ENCODE data around the gene CAMK1D. TPM values are rescaled to one million over a fixed set of nuclear protein-coding genes. Genes with fewer than 3 reads are reported as not detected.

The CAMK1D gene
- total and polyA plus RNA-seq, 2 of the 4 experiments (the other 2 are of a cell fraction): 5.0 to 5.3 TPM

GRCh38 chr10:12819656-12820055 is 470.3 kb downstream of the CAMK1D start:
- H2AK9ac ChIP-seq (replicated peaks; ENCODE audit: low read depth, low read length, poor library complexity): no peak overlapping the region
- no peak overlapping the region for H3K27ac ChIP-seq (ENCODE audit: insufficient read depth, low read length)
- TF ChIP-seq, protein P1, sequence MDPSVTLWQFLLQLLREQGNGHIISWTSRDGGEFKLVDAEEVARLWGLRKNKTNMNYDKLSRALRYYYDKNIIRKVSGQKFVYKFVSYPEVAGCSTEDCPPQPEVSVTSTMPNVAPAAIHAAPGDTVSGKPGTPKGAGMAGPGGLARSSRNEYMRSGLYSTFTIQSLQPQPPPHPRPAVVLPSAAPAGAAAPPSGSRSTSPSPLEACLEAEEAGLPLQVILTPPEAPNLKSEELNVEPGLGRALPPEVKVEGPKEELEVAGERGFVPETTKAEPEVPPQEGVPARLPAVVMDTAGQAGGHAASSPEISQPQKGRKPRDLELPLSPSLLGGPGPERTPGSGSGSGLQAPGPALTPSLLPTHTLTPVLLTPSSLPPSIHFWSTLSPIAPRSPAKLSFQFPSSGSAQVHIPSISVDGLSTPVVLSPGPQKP (IDR thresholded peaks at IDR 0.05; ENCODE audit: borderline replicate concordance, low read depth, low read length): no peak
- TF ChIP-seq MAZ (IDR thresholded peaks at IDR 0.05; ENCODE audit: borderline replicate concordance, low read depth, low read length) (no peak), RFX5 (IDR thresholded peaks at IDR 0.05; ENCODE audit: low read depth, low read length) (no peak), NFE2L2 (IDR thresholded peaks at IDR 0.05; ENCODE audit: low read depth, low read length) (no peak), CHD1 (IDR thresholded peaks at IDR 0.05; ENCODE audit: low read depth, low read length) (no peak), CTCF (conservative IDR thresholded peaks at IDR 0.05; ENCODE audit: low read depth, low read length) (no peak), BHLHE40 (IDR thresholded peaks at IDR 0.05; ENCODE audit: low read depth, low read length) (no peak), RAD21 (IDR thresholded peaks at IDR 0.05; ENCODE audit: low read length) (no peak), MAFK (IDR thresholded peaks at IDR 0.05; ENCODE audit: low read depth, low read length) (no peak)
- no peaks in the 10 kb centered on the region for H3K9me1 ChIP-seq (ENCODE audit: insufficient read depth, low read length)
- in situ Hi-C loops (cut with MboI; ENCODE audit: low sequenced_read_pairs): no loop called here
- H3K23ac ChIP-seq (ENCODE audit: low read depth, low read length): no peak overlapping the region
- no peaks in the 10 kb centered on the region for H3K79me1 ChIP-seq (ENCODE audit: low read depth in 1 of 2, low read length in 2 of 2)
- H3K27me3 ChIP-seq (ENCODE audit: control insufficient read depth, insufficient read depth, low read length): no peaks in the 10 kb centered on the region; the same call in 1 of the 2 replicates
- no peak for DNase-seq
- POLR2A ChIA-PET (ENCODE audit: unreplicated experiment): no interaction called here
- H2BK5ac ChIP-seq (ENCODE audit: low read depth, low read length, poor library complexity, severe bottlenecking): no peak overlapping the region
- H2AFZ ChIP-seq (replicated peaks; ENCODE audit: low read length, poor library complexity): no peak overlapping the region
- no peak overlapping the region for H4K8ac ChIP-seq (ENCODE audit: low read depth in 2 of 2, low read length in 2 of 2)
- no peak overlapping the region for H3K14ac ChIP-seq (replicated peaks; ENCODE audit: low read depth, low read length)
- no peak for ATAC-seq (ENCODE audit: low read depth)
- no peak overlapping the region for H2AK5ac ChIP-seq (ENCODE audit: low read depth, low read length)
- peaks cover 4% of the 10 kb centered on the region; the same call in 1 of the 2 replicates for H3K4me1 ChIP-seq (ENCODE audit: control insufficient read depth, insufficient read depth, low read length)
- H4K5ac ChIP-seq (ENCODE audit: low read depth, low read length): no peak overlapping the region
- CTCF ChIA-PET: no interaction called here
- BruUV-seq (replicated peaks): no TSS peak
- H4K91ac ChIP-seq (ENCODE audit: insufficient read depth, low read depth, low read length): no peak overlapping the region
- no peaks in the 10 kb centered on the region for H4K20me1 ChIP-seq (ENCODE audit: insufficient read depth, low read length)
- no peaks in the 10 kb centered on the region for H3K36me3 ChIP-seq (ENCODE audit: control insufficient read depth, insufficient read depth, low read length)
- WGBS, 2 experiments (ENCODE audit: extremely low coverage in 2 of 2, insufficient read length in 1 of 2): 98% methylated on average over 8 of the region's 10 CpGs; no CpG with 5 or more reads in 1 of the 2 experiments
- H3K4ac ChIP-seq (ENCODE audit: low read depth, low read length): no peak overlapping the region
- intact Hi-C loops (cut with micrococcal nuclease): no loop called here
- H3K18ac ChIP-seq (ENCODE audit: low read depth, low read length): no peak overlapping the region
- no peaks in the 10 kb centered on the region for H3K9me3 ChIP-seq (ENCODE audit: control insufficient read depth, insufficient read depth, low read length)
- H3K4me3 ChIP-seq (ENCODE audit: insufficient read depth, low read depth, low read length): no peak overlapping the region
- H2BK20ac ChIP-seq (ENCODE audit: low read depth, low read length): no peak overlapping the region
- no peak overlapping the region for H3K9ac ChIP-seq (ENCODE audit: low read depth, low read length)
- no peak overlapping the region for H2BK15ac ChIP-seq (ENCODE audit: low read depth, low read length)
- dilution Hi-C loops (cut with HindIII; ENCODE audit: low sequenced_read_pairs, unreplicated experiment): no loop called here
- H3K56ac ChIP-seq (ENCODE audit: extremely low read depth, insufficient read depth, low read length): no peak overlapping the region
- H2BK120ac ChIP-seq (ENCODE audit: low read depth, low read length): no peak overlapping the region
- H3K4me2 ChIP-seq (ENCODE audit: low read depth, low read length): no peak overlapping the region

Measured in IMR-90 (cell line).